A549 (cell line): ENCODE measurements around the gene CAP2. TPM values are rescaled to one million over a fixed set of nuclear protein-coding genes. Genes with fewer than 3 reads are reported as not detected.

Experiments used
- ATAC-seq, 2 experiments: fragments of 200-7000 bp in 1 of 2; fragments of >200 bp in 1 of 2; cut with Nextera tagmentation in 1 of 2; cut with Tn5 transposase in 1 of 2; 3 replicates each; pipeline versions ENCODE4 v1.8.0 to v1.9.1; 2018 to 2020; ENCODE audit warnings: mild to moderate bottlenecking in 1 of 2, moderate library complexity in 1 of 2
- CTCF ChIA-PET: fragments of 300-600 bp; sonication (Branson Sonifier 250); formaldehyde crosslinking; extraction: SDS; loops from one replicate; lab custom pipeline; 2021; ENCODE audit warnings: antibody characterized with exemption, inconsistent platforms; lab: Yijun Ruan, JAX
- POLR2A ChIA-PET: fragments of 350-600 bp; formaldehyde crosslinking; extraction: SDS; loops from one replicate; lab custom pipeline; 2021; ENCODE audit warnings: antibody characterized with exemption, inconsistent platforms; lab: Yijun Ruan, JAX
- DNase-seq, 2 experiments: peaks; one replicate each; pipeline versions ENCODE4 v3.0.0 to v3.0.0-alpha.2; 2011 to 2016; ENCODE audit warnings: low read depth in 1 of 2, low spot score in 1 of 2
- FAIRE-seq: peaks from 2 replicates; lab custom pipeline; 2011; peaks lifted over from hg19 to GRCh38; lab: Jason Lieb, UNC
- H3K27ac ChIP-seq, 2 experiments: fragments of >200 bp; sonication (Bioruptor Twin); formaldehyde crosslinking; 3 replicates each; pipeline ENCODE4 v1.5.1; 2016 to 2017
- H3K4me1 ChIP-seq: fragments of >200 bp; sonication (Bioruptor Twin); formaldehyde crosslinking; 3 replicates; pipeline ENCODE4 v1.6.1; 2016
- H3K4me2 ChIP-seq: fragments of >200 bp; sonication (Bioruptor Twin); formaldehyde crosslinking; 3 replicates; pipeline ENCODE4 v1.6.1; 2016
- H3K4me3 ChIP-seq: fragments of >200 bp; sonication (Bioruptor Twin); formaldehyde crosslinking; 3 replicates; pipeline ENCODE4 v1.5.1; 2016
- H3K9me3 ChIP-seq: fragments of >200 bp; sonication (Bioruptor Twin); formaldehyde crosslinking; 3 replicates; pipeline ENCODE4 v1.6.1; 2016
- BHLHE40 ChIP-seq: IDR thresholded peaks from 2 replicates; pipeline ENCODE4 v1.6.1; 2012; ENCODE audit warnings: low read depth, low read length, inconsistent platforms
- CTCF ChIP-seq: fragments of >200 bp; sonication (Bioruptor Twin); formaldehyde crosslinking; IDR thresholded peaks from 3 replicates; pipeline ENCODE4 v1.5.1; 2016
- EHF ChIP-seq: fragments of 250-450 bp; sonication (Bioruptor Pico); IDR thresholded peaks from 2 replicates; pipeline ENCODE4 v1.5.0; 2020; ENCODE audit warnings: mild to moderate bottlenecking
- ELK1 ChIP-seq: fragments of 150-350 bp; IDR thresholded peaks from 2 replicates; pipeline ENCODE4 v1.6.1; 2014; ENCODE audit warnings: low read depth, mild to moderate bottlenecking, low read length
- EP300 ChIP-seq, 2 experiments: fragments of >200 bp; sonication (Bioruptor Twin); formaldehyde crosslinking; IDR thresholded peaks; 2 replicates in 1 of 2; 3 replicates in 1 of 2; pipeline ENCODE4 v1.6.1; 2016 to 2017
- ESRRA ChIP-seq: fragments of 150-350 bp; IDR thresholded peaks from 2 replicates; pipeline ENCODE4 v1.6.1; 2014; ENCODE audit warnings: mild to moderate bottlenecking, low read length, borderline replicate concordance
- FOSL2 ChIP-seq, 2 experiments: fragments of 450-650 bp in 1 of 2; fragments of >200 bp in 1 of 2; sonication (Bioruptor Twin) in 1 of 2; formaldehyde crosslinking; IDR thresholded peaks; 2 replicates each; pipeline versions ENCODE4 v1.5.0 to v1.6.1; 2016 to 2020; ENCODE audit warnings: mild to moderate bottlenecking in 1 of 2, moderate library complexity in 1 of 2
- FOXS1 ChIP-seq: fragments of 250-450 bp; sonication (Bioruptor Pico); IDR thresholded peaks from 2 replicates; pipeline ENCODE4 v1.5.0; 2020; ENCODE audit warnings: mild to moderate bottlenecking, moderate library complexity
- HDAC2 ChIP-seq: fragments of 200-600 bp; sonication (generic); IDR thresholded peaks from 2 replicates; pipeline ENCODE4 v1.6.1; 2016
- HOXA7 ChIP-seq: fragments of 250-450 bp; sonication (Bioruptor Pico); IDR thresholded peaks from 2 replicates; pipeline ENCODE4 v1.5.0; 2020; ENCODE audit warnings: mild to moderate bottlenecking, moderate library complexity
- JUN ChIP-seq, 2 experiments: fragments of >200 bp; sonication (Bioruptor Twin); formaldehyde crosslinking; IDR thresholded peaks; 2 replicates in 1 of 2; 3 replicates in 1 of 2; pipeline ENCODE4 v1.6.1; 2016 to 2017
- JUNB ChIP-seq: fragments of >200 bp; sonication (Bioruptor Twin); formaldehyde crosslinking; IDR thresholded peaks from 2 replicates; pipeline ENCODE4 v1.6.1; 2016
- KDM5A ChIP-seq: fragments of 200-600 bp; sonication (generic); IDR thresholded peaks from 2 replicates; pipeline ENCODE4 v1.6.1; 2016; ENCODE audit warnings: antibody characterized with exemption, mild to moderate bottlenecking
- MYC ChIP-seq: IDR thresholded peaks from 2 replicates; pipeline ENCODE4 v1.6.1; 2012; ENCODE audit warnings: mild to moderate bottlenecking, inconsistent platforms, low read length, improper control_type of control experiment, borderline replicate concordance
- NR3C1 ChIP-seq: fragments of >200 bp; sonication (Bioruptor Twin); formaldehyde crosslinking; IDR thresholded peaks from 3 replicates; pipeline ENCODE4 v1.6.1; 2017
- POLR2A ChIP-seq: IDR thresholded peaks from 2 replicates; pipeline ENCODE4 v1.6.1; 2012; ENCODE audit warnings: mild to moderate bottlenecking, low read length
- RAD21 ChIP-seq, 2 experiments: fragments of >200 bp in 1 of 2; sonication (Bioruptor Twin) in 1 of 2; formaldehyde crosslinking in 1 of 2; IDR thresholded peaks in 1 of 2; conservative IDR thresholded peaks in 1 of 2; 2 replicates in 1 of 2; 3 replicates in 1 of 2; pipeline ENCODE4 v1.6.1; 2012 to 2018; ENCODE audit warnings: inconsistent platforms in 1 of 2
- RARB ChIP-seq: fragments of 250-450 bp; sonication (Bioruptor Pico); IDR thresholded peaks from 2 replicates; pipeline ENCODE4 v1.8.0; 2021; ENCODE audit warnings: mild to moderate bottlenecking, moderate library complexity
- SMC3 ChIP-seq: fragments of >200 bp; sonication (Bioruptor Twin); formaldehyde crosslinking; IDR thresholded peaks from 3 replicates; pipeline ENCODE4 v1.6.1; 2018; ENCODE audit warnings: inconsistent platforms
- SREBF2 ChIP-seq: fragments of 450-650 bp; IDR thresholded peaks from 2 replicates; pipeline ENCODE4 v1.6.1; 2014; ENCODE audit warnings: mild to moderate bottlenecking, moderate library complexity
- TFCP2L1 ChIP-seq: fragments of 250-450 bp; sonication (Bioruptor Pico); IDR thresholded peaks from 2 replicates; pipeline ENCODE4 v1.5.0; 2021; ENCODE audit warnings: mild to moderate bottlenecking
- TP53 ChIP-seq: fragments of 250-450 bp; sonication (Bioruptor Pico); IDR thresholded peaks from 2 replicates; pipeline ENCODE4 v1.5.0; 2021; ENCODE audit warnings: mild to moderate bottlenecking, moderate library complexity
- ZFP36 ChIP-seq: fragments of 450-650 bp; IDR thresholded peaks from 2 replicates; pipeline ENCODE4 v1.6.1; 2014; ENCODE audit warnings: borderline replicate concordance; ENCODE audit not compliant: partially characterized antibody
- ZNF302 ChIP-seq: fragments of 250-450 bp; sonication (Bioruptor Pico); IDR thresholded peaks from 2 replicates; pipeline ENCODE4 v1.9.0; 2021; ENCODE audit warnings: inconsistent platforms, mild to moderate bottlenecking, moderate library complexity
- ZSCAN20 ChIP-seq: fragments of 250-450 bp; sonication (Bioruptor Pico); IDR thresholded peaks from 2 replicates; pipeline ENCODE4 v1.8.0; 2022; ENCODE audit warnings: mild to moderate bottlenecking, moderate library complexity
- WGBS: methylation state at CpG from one replicate; pipeline ENCODE4 v1.1.6; 2017; ENCODE audit errors: missing lambda C conversion rate; 5-methylcytosine and 5-hydroxymethylcytosine counted together
- polyA plus RNA-seq, 4 experiments: library from polyadenylated mRNA; depleted of rRNA in 3 of 4; stranded (reverse); fragments of >200 nt; fragmentation: RNase III in 1 of 4; extraction: RNeasy Plus Mini Kit Qiagen cat#74134 plus additional on column Dnase treatment in 1 of 4; gene quantifications; 2 replicates in 3 of 4; 3 replicates in 1 of 4; pipeline ENCODE4 v1.2.3, GENCODE V29; 2011 to 2017
- TF ChIP-seq, protein P1 (sequence below): IDR thresholded peaks from 2 replicates; pipeline ENCODE4 v1.6.1; 2012
- TF ChIP-seq, protein P2 (sequence below): IDR thresholded peaks from 2 replicates; pipeline ENCODE4 v1.6.1; 2012; ENCODE audit warnings: low read depth, borderline replicate concordance
- TF ChIP-seq, protein P3 (sequence below): fragments of 250-450 bp; sonication (Bioruptor Pico); IDR thresholded peaks from 2 replicates; pipeline ENCODE4 v1.5.0; 2020; ENCODE audit warnings: low read depth, mild to moderate bottlenecking, moderate library complexity

Gene CAP2
- polyA plus RNA-seq, 2 of the 4 experiments (the other 2 are of a cell fraction), result 27.2 to 43.3 TPM

DNA sequence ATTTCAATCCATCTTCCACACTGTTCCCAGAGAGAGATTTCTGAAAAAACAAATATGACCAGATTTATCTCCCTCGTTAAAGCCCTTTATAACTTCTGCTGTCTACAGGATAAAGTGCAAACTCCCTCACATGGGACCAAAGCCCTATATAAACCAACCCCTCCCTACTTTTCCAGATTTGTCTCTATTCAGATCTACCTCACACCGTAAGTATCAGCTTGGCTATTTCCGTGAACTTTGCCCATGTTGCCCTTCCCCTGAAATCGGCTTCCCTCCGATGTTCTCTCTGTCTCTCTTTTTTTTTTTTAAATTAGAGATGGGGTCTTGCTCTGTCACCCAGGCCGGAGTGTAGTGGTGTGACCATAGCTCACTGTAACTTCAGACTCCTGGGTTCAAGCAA lies 194.6 kb downstream of the CAP2 start:
- POLR2A ChIA-PET, result no interaction called here
- CTCF ChIA-PET, result no interaction called here
- 74% methylated on average over 6 of the region's 6 CpGs for WGBS
- no peak overlapping the region for H3K4me2 ChIP-seq
- no peak overlapping the region for H3K4me3 ChIP-seq
- H3K9me3 ChIP-seq, result no peaks in the 10 kb centered on the region
- no peak overlapping the region for H3K27ac ChIP-seq
- ATAC-seq, result no peak
- DNase-seq, result no peak
- H3K4me1 ChIP-seq, result peaks cover 13% of the 10 kb centered on the region; the same call in 1 of the 3 replicates
- no peak for FAIRE-seq
- TF ChIP-seq SMC3 (no peak), ZSCAN20 (no peak), EHF (CRISPR knock-in tag) (no peak), FOXS1 (no peak), ELK1 (no peak), POLR2A (no peak), RARB (CRISPR knock-in tag) (no peak), JUN (IDR thresholded peaks at IDR 0.05) (no peak), NR3C1 (no peak), ESRRA (no peak), ZFP36 (no peak), HDAC2 (no peak), KDM5A (no peak), MYC (no peak)
- TF ChIP-seq, protein P1, sequence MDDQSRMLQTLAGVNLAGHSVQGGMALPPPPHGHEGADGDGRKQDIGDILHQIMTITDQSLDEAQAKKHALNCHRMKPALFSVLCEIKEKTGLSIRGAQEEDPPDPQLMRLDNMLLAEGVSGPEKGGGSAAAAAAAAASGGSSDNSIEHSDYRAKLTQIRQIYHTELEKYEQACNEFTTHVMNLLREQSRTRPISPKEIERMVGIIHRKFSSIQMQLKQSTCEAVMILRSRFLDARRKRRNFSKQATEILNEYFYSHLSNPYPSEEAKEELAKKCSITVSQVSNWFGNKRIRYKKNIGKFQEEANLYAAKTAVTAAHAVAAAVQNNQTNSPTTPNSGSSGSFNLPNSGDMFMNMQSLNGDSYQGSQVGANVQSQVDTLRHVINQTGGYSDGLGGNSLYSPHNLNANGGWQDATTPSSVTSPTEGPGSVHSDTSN, result no peak
- TF ChIP-seq, all 56 proteins: peak for 0

- H3K9me3 ChIP-seq, result no peaks in the 10 kb centered on the region
- H3K4me3 ChIP-seq, result no peak overlapping the region
- DNase-seq (peak; percentile 31 to 72), FAIRE-seq (no peak), ATAC-seq (peak; percentile 81 to 88)
- CTCF ChIA-PET, result interaction anchor here (0.6 to 1.3 kb wide), 5 partner anchors 10 to 636 kb away, joined by 3 read pairs; partner anchors contain the start of gene FAM8A1
- H3K27ac ChIP-seq, result peak overlapping the region in 1 of 2 experiments; percentile 38; a peak in 1 of 6 replicates
- POLR2A ChIA-PET, result interaction anchor here (1.0 kb wide), 1 partner anchor 10 kb away, joined by 8 read pairs; the partner anchor contains the start of gene FAM8A1
- 46% methylated on average over 5 of the region's 5 CpGs for WGBS
- H3K4me2 ChIP-seq, result 0 out of 3 replicates have a peak overlapping the region, but pooled peaks have one; percentile 10
- 0 out of 3 replicates have a peak, but pooled peaks cover 8% of the 10 kb centered on the region for H3K4me1 ChIP-seq
- TF ChIP-seq, protein P2, sequence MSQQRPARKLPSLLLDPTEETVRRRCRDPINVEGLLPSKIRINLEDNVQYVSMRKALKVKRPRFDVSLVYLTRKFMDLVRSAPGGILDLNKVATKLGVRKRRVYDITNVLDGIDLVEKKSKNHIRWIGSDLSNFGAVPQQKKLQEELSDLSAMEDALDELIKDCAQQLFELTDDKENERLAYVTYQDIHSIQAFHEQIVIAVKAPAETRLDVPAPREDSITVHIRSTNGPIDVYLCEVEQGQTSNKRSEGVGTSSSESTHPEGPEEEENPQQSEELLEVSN, result no peak
- no peak for TF ChIP-seq TFCP2L1 (CRISPR knock-in tag)
- no peak for TF ChIP-seq ELK1
- TF ChIP-seq EP300 (IDR thresholded peaks at IDR 0.05), result no peak
- TF ChIP-seq JUN (IDR thresholded peaks at IDR 0.05), result no peak
- TF ChIP-seq EHF (CRISPR knock-in tag), result no peak
- TF ChIP-seq SMC3, result 0 out of 3 replicates have a peak, but pooled peaks have one; percentile 10
- no peak for TF ChIP-seq KDM5A
- TF ChIP-seq ZNF302 (CRISPR knock-in tag), result no peak
- no peak for TF ChIP-seq FOSL2 (IDR thresholded peaks at IDR 0.05)
- TF ChIP-seq FOSL2 (CRISPR knock-in tag; IDR thresholded peaks at IDR 0.05), result peak; percentile 15; the same call in 1 of the 2 replicates
- TF ChIP-seq HOXA7 (CRISPR knock-in tag), result no peak
- no peak for TF ChIP-seq ESRRA
- TF ChIP-seq CTCF, result 0 out of 3 replicates have a peak, but pooled peaks have one; percentile 17
- TF ChIP-seq RAD21 (conservative IDR thresholded peaks at IDR 0.05 in 1 of 2, IDR thresholded peaks at IDR 0.05 in 1 of 2), result peak in 1 of 2 experiments; percentile 45; a peak in 2 of 5 replicates
- TF ChIP-seq, protein P3, sequence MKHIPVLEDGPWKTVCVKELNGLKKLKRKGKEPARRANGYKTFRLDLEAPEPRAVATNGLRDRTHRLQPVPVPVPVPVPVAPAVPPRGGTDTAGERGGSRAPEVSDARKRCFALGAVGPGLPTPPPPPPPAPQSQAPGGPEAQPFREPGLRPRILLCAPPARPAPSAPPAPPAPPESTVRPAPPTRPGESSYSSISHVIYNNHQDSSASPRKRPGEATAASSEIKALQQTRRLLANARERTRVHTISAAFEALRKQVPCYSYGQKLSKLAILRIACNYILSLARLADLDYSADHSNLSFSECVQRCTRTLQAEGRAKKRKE (CRISPR knock-in tag), result no peak
- TF ChIP-seq BHLHE40, result no peak
- TF ChIP-seq JUNB, result no peak
- TF ChIP-seq TP53 (CRISPR knock-in tag), result no peak
- TF ChIP-seq MYC, result no peak
- TF ChIP-seq ZSCAN20, result no peak
- TF ChIP-seq SREBF2, result no peak
Measured at GRCh38 chr6:17589406-17590096, 196.2 kb downstream of the CAP2 start.
